CD4-positive, alpha-beta memory T cell (primary cell): Measurements from ENCODE around the gene LPCAT1. TPM values are rescaled to one million over a fixed set of nuclear protein-coding genes. Genes with fewer than 3 reads are reported as not detected.
"Not testable (repeated sequence)": the region's sequence is repeated elsewhere in the genome, so short reads cannot be mapped to it uniquely, and the experiment has no call there.

Source experiments
- CTCF ChIA-PET: fragments of 350-600 bp; sonication (Branson Sonifier 250); formaldehyde crosslinking; loops from one replicate; lab custom pipeline; 2021; ENCODE audit warnings: inconsistent platforms; ENCODE audit not compliant: partially characterized antibody; lab: Charles Lee
- POLR2A ChIA-PET: fragments of 350-600 bp; sonication (Branson Sonifier 250); formaldehyde crosslinking; loops from one replicate; lab custom pipeline; 2021; ENCODE audit not compliant: partially characterized antibody; lab: Charles Lee
- DNase-seq, 5 donors: peaks; one replicate each; pipeline versions ENCODE4 v3.0.0 to v3.0.0-alpha.2; 2020 to 2022; ENCODE audit warnings: mixed read lengths in 1 of 5
- H3K27ac ChIP-seq: one replicate; pipeline ENCODE4 v1.7.0; 2013; ENCODE audit warnings: low read depth, low read length
- H3K27me3 ChIP-seq: 2 replicates; pipeline ENCODE4 v1.7.0; 2013; ENCODE audit warnings: mild to moderate bottlenecking, low read length, moderate library complexity; ENCODE audit not compliant: insufficient read depth
- H3K36me3 ChIP-seq: 2 replicates; pipeline ENCODE4 v1.7.0; 2013; ENCODE audit warnings: mild to moderate bottlenecking, low read length, moderate library complexity; ENCODE audit not compliant: insufficient read depth
- H3K4me1 ChIP-seq: 2 replicates; pipeline ENCODE4 v1.7.0; 2013; ENCODE audit warnings: mild to moderate bottlenecking, low read length, moderate library complexity; ENCODE audit not compliant: insufficient read depth
- H3K4me3 ChIP-seq, 2 donors: one replicate each; pipeline ENCODE4 v1.7.0; 2013; ENCODE audit warnings: low read length in 2 of 2, mild to moderate bottlenecking in 1 of 2
- H3K9me3 ChIP-seq, 2 donors: one replicate each; pipeline ENCODE4 v1.7.0; 2013; ENCODE audit warnings: low read length in 2 of 2, control low read depth in 1 of 2; ENCODE audit not compliant: control insufficient read depth in 1 of 2
- H3K27ac Mint-ChIP-seq, 7 donors: one replicate each; pipeline ENCODE4 v1.8.0; 2020 to 2021; ENCODE audit warnings: mixed read lengths in 7 of 7, mild to moderate bottlenecking in 6 of 7, inconsistent platforms in 3 of 7, moderate library complexity in 3 of 7
- H3K27me3 Mint-ChIP-seq, 2 donors: one replicate each; pipeline ENCODE4 v1.8.0; 2020 to 2021; ENCODE audit warnings: mixed read lengths in 2 of 2
- H3K36me3 Mint-ChIP-seq, 2 donors: one replicate each; pipeline ENCODE4 v1.8.0; 2020 to 2021; ENCODE audit warnings: mixed read lengths in 2 of 2, inconsistent platforms in 1 of 2, mild to moderate bottlenecking in 1 of 2
- H3K4me1 Mint-ChIP-seq, 4 donors: one replicate each; pipeline ENCODE4 v1.8.0; 2020 to 2021; ENCODE audit warnings: mixed read lengths in 4 of 4, mild to moderate bottlenecking in 1 of 4
- H3K4me3 Mint-ChIP-seq, 8 donors: one replicate each; pipeline ENCODE4 v1.8.0; 2020 to 2021; ENCODE audit warnings: mixed read lengths in 8 of 8, mild to moderate bottlenecking in 7 of 8, moderate library complexity in 6 of 8, inconsistent platforms in 3 of 8
- H3K9me3 Mint-ChIP-seq, 8 donors: one replicate each; pipeline ENCODE4 v1.8.0; 2020 to 2021; ENCODE audit warnings: mixed read lengths in 8 of 8, mild to moderate bottlenecking in 5 of 8, inconsistent platforms in 3 of 8, moderate library complexity in 1 of 8
- intact Hi-C: fragments of 100-400 bp; cut with micrococcal nuclease; formaldehyde crosslinking; loops from one replicate; pipeline ENCODE4 v1.15.1; 2023
- polyA plus RNA-seq, 2 donors: library from polyadenylated mRNA; unstranded; fragments of 300-500 nt; fragmentation: Illumina TruSeq; gene quantifications; one replicate each; pipeline ENCODE4 v1.2.3, GENCODE V29; 2021
- total RNA-seq, 2 experiments: library from RNA; stranded (reverse); gene quantifications; one replicate each; pipeline ENCODE4 v1.2.3, GENCODE V29; 2021

Gene LPCAT1
- total and polyA plus RNA-seq, 4 experiments from 2014 or later = 9.0 to 63.6 (median 47.5) TPM

GRCh38 chr5:1422522-1422921, 101.2 kb downstream of the LPCAT1 start:
- H3K4me1 Mint-ChIP-seq, H3K4me3 Mint-ChIP-seq, H3K9me3 ChIP-seq, CTCF ChIA-PET, H3K27ac Mint-ChIP-seq, DNase-seq, H3K27ac ChIP-seq, H3K4me3 ChIP-seq, H3K36me3 ChIP-seq, H3K27me3 ChIP-seq, H3K4me1 ChIP-seq, H3K27me3 Mint-ChIP-seq, POLR2A ChIA-PET, H3K36me3 Mint-ChIP-seq, intact Hi-C loops: not testable (repeated sequence)
- H3K9me3 Mint-ChIP-seq = peaks cover under 1 to 25% (median 16%) of the 10 kb centered on the region in 8 donors

DNA sequence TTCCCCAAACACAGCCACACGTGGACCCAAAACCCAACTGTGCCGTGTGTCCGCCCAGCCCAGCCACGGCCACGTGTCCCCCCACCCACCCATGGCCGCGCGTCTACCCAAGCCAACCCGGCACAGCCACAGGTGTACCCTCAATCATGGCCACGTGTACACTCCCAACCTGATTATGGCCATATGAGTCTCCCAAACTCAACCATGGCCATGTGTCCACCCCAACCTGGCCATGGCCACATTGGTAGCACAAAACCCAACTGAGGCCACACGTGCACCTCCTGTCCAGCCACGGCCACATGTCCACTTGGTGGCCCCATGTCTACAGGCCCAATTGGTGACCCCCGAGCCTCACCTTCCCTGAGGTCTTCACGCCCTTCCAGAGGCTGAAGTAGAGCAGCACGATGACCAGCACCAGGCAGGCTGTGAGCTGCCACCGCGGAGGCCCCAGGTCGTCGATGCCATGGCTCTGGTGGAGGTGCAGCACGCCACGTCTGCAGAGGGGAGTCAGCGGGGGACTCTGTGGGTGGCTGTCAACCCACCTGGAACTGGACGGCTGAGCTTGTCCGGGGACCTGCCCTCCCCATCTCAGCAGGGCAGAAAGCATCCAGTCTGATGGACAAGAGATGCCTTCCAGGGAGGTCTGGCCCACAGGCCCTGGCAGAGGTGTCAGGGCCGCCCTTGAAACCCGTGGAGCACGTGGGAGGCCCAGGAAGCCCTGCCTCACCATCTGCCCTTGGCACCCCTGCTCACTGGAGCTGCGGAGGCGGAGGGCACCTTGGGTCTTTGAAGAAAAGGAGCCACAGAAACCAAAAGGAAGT, 102.0 kb downstream of the LPCAT1 start:
- Histone ChIP-seq H3K4me1 (no peaks in the 10 kb centered on the region), H3K27ac (no peak overlapping the region), H3K4me3 (no peak overlapping the region), H3K27me3 (no peaks in the 10 kb centered on the region), H3K36me3 (no peaks in the 10 kb centered on the region), H3K9me3 (no peaks in the 10 kb centered on the region)
- CTCF ChIA-PET = no interaction called here
- Mint-ChIP-seq H3K27ac (no peak overlapping the region), H3K36me3 (no peaks in the 10 kb centered on the region), H3K4me3 (no peak overlapping the region), H3K27me3 (peaks cover 3 to 5% of the 10 kb centered on the region in 2 donors), H3K4me1 (peaks cover 0 to 2% (median under 1%) of the 10 kb centered on the region in 4 donors), H3K9me3 (peaks cover 0 to 18% (median 9%) of the 10 kb centered on the region in 8 donors)
- POLR2A ChIA-PET = no interaction called here
- intact Hi-C loops = no loop called here
- DNase-seq = no peak

DNA sequence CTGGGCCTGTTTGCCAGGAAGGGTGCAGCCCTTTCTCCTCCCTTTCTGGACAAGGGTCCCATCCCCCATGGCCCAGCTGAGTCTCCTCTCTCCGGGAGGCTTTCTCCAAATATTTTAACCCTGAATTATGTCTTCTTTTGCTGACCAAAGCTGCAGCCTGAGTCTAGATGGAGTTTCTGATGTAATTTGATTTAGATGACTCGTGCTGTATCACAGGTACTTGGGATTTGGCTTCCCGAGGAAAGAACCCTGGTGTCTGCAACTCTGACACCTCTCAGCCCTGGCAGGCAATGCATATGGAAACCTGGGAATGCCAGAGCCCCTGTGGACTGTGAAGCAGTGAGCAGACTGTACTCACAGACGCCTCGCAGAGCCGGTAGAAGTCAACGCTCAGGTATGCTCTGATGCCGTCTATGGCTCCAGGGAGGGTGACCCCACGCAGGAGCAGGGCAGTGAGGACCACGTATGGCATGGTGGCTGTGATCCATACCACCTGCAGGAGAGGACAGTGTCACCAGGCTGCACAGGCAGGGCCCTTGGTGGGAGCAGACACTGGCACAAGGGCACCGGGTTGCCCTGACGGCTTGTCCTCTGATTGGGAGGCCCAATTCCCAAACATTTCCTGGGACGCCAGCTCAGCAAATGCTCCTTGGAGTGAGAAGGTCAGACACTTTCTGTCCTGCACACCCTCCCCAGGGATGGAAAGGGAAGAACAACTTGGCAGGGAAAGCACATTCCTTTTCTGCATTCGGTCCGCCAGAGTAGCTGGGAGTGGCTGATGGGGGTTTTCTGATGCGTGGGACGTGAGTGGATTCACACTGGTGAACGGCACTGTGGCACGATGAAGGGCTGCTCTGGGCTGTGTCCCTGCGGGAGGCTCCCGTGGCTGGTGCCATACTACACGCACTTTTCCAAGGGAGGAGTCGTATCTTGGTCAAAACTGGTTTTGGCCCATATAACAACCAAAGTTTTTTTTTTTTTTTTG, 103.3 kb downstream of the LPCAT1 start:
- Histone ChIP-seq H3K36me3 (no peaks in the 10 kb centered on the region), H3K27me3 (no peaks in the 10 kb centered on the region), H3K27ac (no peak overlapping the region), H3K9me3 (no peaks in the 10 kb centered on the region), H3K4me3 (no peak overlapping the region), H3K4me1 (no peaks in the 10 kb centered on the region)
- no peaks in the 10 kb centered on the region for H3K36me3 Mint-ChIP-seq
- ChIA-PET POLR2A (no interaction called here), CTCF (no interaction called here)
- peaks cover 0 to 6% (median 2%) of the 10 kb centered on the region in 8 donors for H3K9me3 Mint-ChIP-seq
- intact Hi-C loops = no loop called here
- no peak overlapping the region for H3K4me3 Mint-ChIP-seq
- DNase-seq = no peak
- H3K27me3 Mint-ChIP-seq = peaks cover 3% of the 10 kb centered on the region in 2 donors
- no peak overlapping the region for H3K27ac Mint-ChIP-seq
- peaks cover 0 to 2% (median under 1%) of the 10 kb centered on the region in 4 donors for H3K4me1 Mint-ChIP-seq

- CTCF ChIA-PET = interaction anchor here (1.0 kb wide), 1 partner anchor 18 kb away, joined by 4 read pairs; no protein-coding TSS in a partner anchor
- Histone ChIP-seq H3K27ac (no peak overlapping the region), H3K27me3 (no peaks in the 10 kb centered on the region), H3K9me3 (no peaks in the 10 kb centered on the region), H3K4me1 (no peaks in the 10 kb centered on the region), H3K36me3 (no peaks in the 10 kb centered on the region), H3K4me3 (no peak overlapping the region)
- H3K27me3 Mint-ChIP-seq = peaks cover 3% of the 10 kb centered on the region in 2 donors
- POLR2A ChIA-PET = no interaction called here
- DNase-seq = no peak
- no peaks in the 10 kb centered on the region for H3K36me3 Mint-ChIP-seq
- no peak overlapping the region for H3K27ac Mint-ChIP-seq
- H3K4me3 Mint-ChIP-seq = no peak overlapping the region
- peaks cover 0 to 4% (median 0%) of the 10 kb centered on the region in 8 donors for H3K9me3 Mint-ChIP-seq
- intact Hi-C loops = no loop called here
- peaks cover 0 to 2% (median under 1%) of the 10 kb centered on the region in 4 donors for H3K4me1 Mint-ChIP-seq
Observed at GRCh38 chr5:1419476-1420210, 104.1 kb downstream of the LPCAT1 start.

DNA sequence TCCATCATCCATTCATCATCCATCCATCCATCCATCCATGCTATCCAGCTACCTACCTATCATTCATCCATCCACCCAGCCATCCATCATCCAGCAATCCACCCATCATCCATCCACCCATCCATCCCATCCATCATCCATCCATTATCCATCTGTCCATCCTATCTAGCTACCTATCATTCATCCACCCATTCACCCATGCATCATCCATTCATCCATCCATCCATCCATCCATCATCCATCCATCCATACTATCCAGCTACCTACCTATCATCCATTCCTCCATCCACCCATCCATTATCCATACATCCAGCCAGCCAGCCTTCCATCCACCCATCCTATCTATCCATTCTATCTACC, 104.9 kb downstream of the LPCAT1 start:
- Mint-ChIP-seq H3K4me3 (no peak overlapping the region), H3K36me3 (no peaks in the 10 kb centered on the region), H3K27me3 (peaks cover 0 to 3% of the 10 kb centered on the region in 2 donors), H3K9me3 (peaks cover 0 to 4% (median 0%) of the 10 kb centered on the region in 8 donors), H3K27ac (peak overlapping the region in 1 of 7 donors; percentile 4), H3K4me1 (peaks cover 0 to 2% (median under 1%) of the 10 kb centered on the region in 4 donors)
- ChIA-PET CTCF (interaction anchor here (1.0 kb wide), 1 partner anchor 17 kb away, joined by 4 read pairs; no protein-coding TSS in a partner anchor), POLR2A (no interaction called here)
- no peaks in the 10 kb centered on the region for H3K4me1 ChIP-seq
- intact Hi-C loops = no loop called here
- H3K27me3 ChIP-seq = no peaks in the 10 kb centered on the region
- no peak for DNase-seq
- no peaks in the 10 kb centered on the region for H3K36me3 ChIP-seq
- H3K27ac ChIP-seq = no peak overlapping the region
- no peak overlapping the region for H3K4me3 ChIP-seq
- no peaks in the 10 kb centered on the region for H3K9me3 ChIP-seq

DNA sequence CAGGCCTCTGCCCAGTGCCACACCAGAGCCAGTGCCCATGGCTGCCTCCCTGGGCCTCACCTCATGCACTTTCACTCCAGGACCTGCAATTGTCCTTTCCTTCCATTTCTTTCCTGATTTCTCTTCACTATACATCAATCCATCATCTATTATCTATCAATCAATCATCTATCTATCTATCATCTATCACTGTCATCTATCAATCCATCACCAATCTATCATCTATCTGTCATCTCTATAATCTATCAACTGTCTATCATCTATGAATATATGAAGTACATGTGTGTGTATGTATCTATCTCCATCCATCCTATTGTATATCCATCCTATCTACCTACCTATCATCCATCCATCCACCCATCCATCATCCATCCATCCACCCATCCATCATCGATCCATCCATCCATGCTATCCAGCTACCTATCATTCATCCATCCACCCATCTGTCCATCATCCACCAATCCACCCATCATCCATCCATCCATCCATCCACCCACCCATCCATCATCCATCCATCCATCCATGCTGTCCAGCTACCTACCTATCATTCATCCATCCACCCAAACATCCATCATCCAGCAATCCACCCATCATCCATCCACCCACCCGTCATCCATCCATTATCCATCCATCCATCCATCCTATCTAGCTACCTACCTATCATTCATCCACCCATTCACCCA, 105.4 kb downstream of the LPCAT1 start:
- Histone ChIP-seq H3K27me3 (no peaks in the 10 kb centered on the region), H3K4me3 (no peak overlapping the region), H3K36me3 (no peaks in the 10 kb centered on the region), H3K9me3 (no peaks in the 10 kb centered on the region), H3K4me1 (no peaks in the 10 kb centered on the region), H3K27ac (no peak overlapping the region)
- no peak overlapping the region for H3K4me3 Mint-ChIP-seq
- POLR2A ChIA-PET = no interaction called here
- DNase-seq = no peak
- intact Hi-C loops = no loop called here
- peaks cover 0 to 2% (median under 1%) of the 10 kb centered on the region in 4 donors for H3K4me1 Mint-ChIP-seq
- H3K36me3 Mint-ChIP-seq = no peaks in the 10 kb centered on the region
- peaks cover 0 to 4% (median 0%) of the 10 kb centered on the region in 8 donors for H3K9me3 Mint-ChIP-seq
- CTCF ChIA-PET = interaction anchor here (1.0 kb wide), 1 partner anchor 17 kb away, joined by 4 read pairs; no protein-coding TSS in a partner anchor
- peak overlapping the region in 1 of 7 donors; percentile 4 for H3K27ac Mint-ChIP-seq
- H3K27me3 Mint-ChIP-seq = peaks cover 0 to 3% of the 10 kb centered on the region in 2 donors
